OCI-LY7 (cell line): ENCODE data around the gene GGA3. TPM values are rescaled to one million over a fixed set of nuclear protein-coding genes. Genes with fewer than 3 reads are reported as not detected.

Experiments used
- BruUV-seq: library from RNA; stranded (reverse); fragments of 400-500 nt; replicated peaks from 2 replicates; lab custom pipeline; 2021; lab: Mats Ljungman, UMichigan
- CTCF ChIA-PET: fragments of 300-600 bp; sonication (Branson Sonifier 250); formaldehyde crosslinking; loops from one replicate; lab custom pipeline; 2022; ENCODE audit warnings: antibody characterized with exemption; ENCODE audit not compliant: unreplicated experiment; lab: Charles Lee
- POLR2A ChIA-PET: fragments of 300-600 bp; sonication (Branson Sonifier 250); formaldehyde crosslinking; loops from one replicate; lab custom pipeline; 2022; ENCODE audit warnings: antibody characterized with exemption; lab: Charles Lee
- DNase-seq: peaks from one replicate; pipeline ENCODE4 v3.0.0-alpha.2; 2015; ENCODE audit warnings: low spot score
- H2AFZ ChIP-seq: fragments of 200-600 bp; sonication (generic), shearing (Covaris generic); 2 replicates; pipeline ENCODE4 v1.6.1; 2014; ENCODE audit warnings: mild to moderate bottlenecking, antibody characterized with exemption, low read length, moderate library complexity
- H3K27ac ChIP-seq: fragments of 200-600 bp; sonication (generic); 2 replicates; pipeline ENCODE4 v1.5.1; 2014; ENCODE audit warnings: mixed run types, low read depth, mild to moderate bottlenecking, moderate library complexity, low read length, inconsistent platforms; ENCODE audit not compliant: poor library complexity, severe bottlenecking
- H3K36me3 ChIP-seq: fragments of 200-600 bp; sonication (generic); 2 replicates; pipeline ENCODE4 v1.6.1; 2014; ENCODE audit warnings: mild to moderate bottlenecking, antibody characterized with exemption, low read length, moderate library complexity, mixed read lengths; ENCODE audit not compliant: insufficient read depth
- H3K4me1 ChIP-seq: fragments of 200-600 bp; sonication (generic); 2 replicates; pipeline ENCODE4 v1.5.1; 2014; ENCODE audit warnings: mild to moderate bottlenecking, low read length; ENCODE audit not compliant: insufficient read depth, poor library complexity, severe bottlenecking
- H3K4me2 ChIP-seq: fragments of 200-600 bp; sonication (generic); 2 replicates; pipeline ENCODE4 v1.6.1; 2014; ENCODE audit warnings: mild to moderate bottlenecking, low read length
- H3K4me3 ChIP-seq: fragments of 200-600 bp; sonication (generic); 2 replicates; pipeline ENCODE4 v1.5.1; 2014; ENCODE audit warnings: mild to moderate bottlenecking, low read depth, low read length; ENCODE audit not compliant: poor library complexity, severe bottlenecking
- H3K79me2 ChIP-seq: fragments of 200-600 bp; sonication (generic); 2 replicates; pipeline ENCODE4 v1.6.1; 2016; ENCODE audit warnings: low read depth, mild to moderate bottlenecking, low read length, moderate library complexity, mixed read lengths; ENCODE audit not compliant: insufficient read depth
- H3K9me2 ChIP-seq: fragments of 200-600 bp; sonication (generic); 2 replicates; pipeline ENCODE4 v1.6.1; 2016; ENCODE audit warnings: mild to moderate bottlenecking, low read length, mixed read lengths; ENCODE audit not compliant: insufficient read depth
- H3K9me3 ChIP-seq: fragments of 200-600 bp; sonication (generic); 2 replicates; pipeline ENCODE4 v1.6.1; 2014; ENCODE audit warnings: mild to moderate bottlenecking, mixed run types, low read length, mixed read lengths
- H4K20me1 ChIP-seq: fragments of 200-600 bp; sonication (generic); 2 replicates; pipeline ENCODE4 v1.6.1; 2014; ENCODE audit warnings: mild to moderate bottlenecking, antibody characterized with exemption, low read length, moderate library complexity, mixed read lengths; ENCODE audit not compliant: insufficient read depth
- EZH2phosphoT487 ChIP-seq: fragments of 200-600 bp; sonication (generic); IDR thresholded peaks from 2 replicates; pipeline ENCODE4 v1.6.1; 2018; ENCODE audit warnings: low read depth, borderline replicate concordance, mild to moderate bottlenecking, mixed run types, antibody characterized with exemption, low read length, moderate library complexity, mixed read lengths
- intact Hi-C: fragments of 100-400 bp; cut with micrococcal nuclease; formaldehyde crosslinking; loops from one replicate; pipeline ENCODE4 v1.10.0; 2022; ENCODE audit not compliant: unreplicated experiment
- total RNA-seq, 2 experiments: library from RNA; depleted of rRNA in 1 of 2; stranded (reverse); fragments of >200 nt in 1 of 2; shearing (Covaris generic) in 1 of 2; gene quantifications; 2 replicates each; pipeline ENCODE4 v1.2.3, GENCODE V29; 2014 to 2022
- TF ChIP-seq, protein P1 (sequence below): fragments of 200-600 bp; sonication (generic); conservative IDR thresholded peaks from 2 replicates; pipeline ENCODE4 v1.5.1; 2014; ENCODE audit warnings: mild to moderate bottlenecking, antibody characterized with exemption, low read length, moderate library complexity, mixed read lengths

Gene GGA3
- total RNA-seq, 2 experiments from 2014 or later: 77.6 to 106 TPM

DNA sequence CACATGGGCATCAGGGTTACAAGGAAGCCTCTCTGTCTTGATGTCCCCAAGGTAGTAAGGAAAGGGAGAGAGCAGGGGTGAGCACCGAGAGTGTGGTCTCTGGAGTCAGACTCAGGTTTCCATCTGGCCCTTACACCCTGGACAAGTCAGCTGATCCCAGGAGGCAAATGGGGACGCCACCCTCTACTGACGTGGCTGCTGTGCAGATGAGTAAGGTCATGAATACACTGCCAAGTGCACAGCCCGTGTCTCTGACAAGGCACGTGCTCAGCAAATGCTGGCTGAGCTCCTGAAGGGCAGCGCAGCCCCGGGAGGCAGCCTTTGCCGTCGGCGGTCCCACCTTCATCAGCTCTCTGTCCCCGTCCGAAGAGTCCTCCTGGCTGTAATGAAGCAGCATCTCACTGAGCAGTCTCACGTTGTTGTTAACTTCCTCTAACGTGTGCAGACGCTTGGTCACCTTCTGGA is 19.4 kb downstream of the GGA3 start:
- no peak for DNase-seq
- Histone ChIP-seq H3K9me2 (no peaks in the 10 kb centered on the region), H3K4me3 (no peak overlapping the region), H3K9me3 (no peaks in the 10 kb centered on the region), H3K4me2 (no peak overlapping the region), H3K27ac (peak overlapping the region; percentile 75), H4K20me1 (no peaks in the 10 kb centered on the region), H3K79me2 (peaks cover 4% of the 10 kb centered on the region; the same call in 1 of the 2 replicates), H3K36me3 (peaks cover 95% of the 10 kb centered on the region), H2AFZ (no peak overlapping the region), H3K4me1 (peaks cover 57% of the 10 kb centered on the region)
- ChIA-PET CTCF (interaction anchor here (0.6 to 0.9 kb wide), 2 partner anchors 19 to 185 kb away, joined by 3 to 4 read pairs; no protein-coding TSS in a partner anchor), POLR2A (interaction anchor here (1.6 to 1.7 kb wide), 2 partner anchors 18 to 20 kb away, joined by 5 to 9 read pairs; partner anchors contain the start of genes GGA3 and MRPS7)
- no peak for TF ChIP-seq EZH2phosphoT487
- TF ChIP-seq, protein P1, sequence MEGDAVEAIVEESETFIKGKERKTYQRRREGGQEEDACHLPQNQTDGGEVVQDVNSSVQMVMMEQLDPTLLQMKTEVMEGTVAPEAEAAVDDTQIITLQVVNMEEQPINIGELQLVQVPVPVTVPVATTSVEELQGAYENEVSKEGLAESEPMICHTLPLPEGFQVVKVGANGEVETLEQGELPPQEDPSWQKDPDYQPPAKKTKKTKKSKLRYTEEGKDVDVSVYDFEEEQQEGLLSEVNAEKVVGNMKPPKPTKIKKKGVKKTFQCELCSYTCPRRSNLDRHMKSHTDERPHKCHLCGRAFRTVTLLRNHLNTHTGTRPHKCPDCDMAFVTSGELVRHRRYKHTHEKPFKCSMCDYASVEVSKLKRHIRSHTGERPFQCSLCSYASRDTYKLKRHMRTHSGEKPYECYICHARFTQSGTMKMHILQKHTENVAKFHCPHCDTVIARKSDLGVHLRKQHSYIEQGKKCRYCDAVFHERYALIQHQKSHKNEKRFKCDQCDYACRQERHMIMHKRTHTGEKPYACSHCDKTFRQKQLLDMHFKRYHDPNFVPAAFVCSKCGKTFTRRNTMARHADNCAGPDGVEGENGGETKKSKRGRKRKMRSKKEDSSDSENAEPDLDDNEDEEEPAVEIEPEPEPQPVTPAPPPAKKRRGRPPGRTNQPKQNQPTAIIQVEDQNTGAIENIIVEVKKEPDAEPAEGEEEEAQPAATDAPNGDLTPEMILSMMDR: no peak
- intact Hi-C loops: loop anchor here (5.0 kb wide), 1 partner anchor 35 kb away; the partner anchor contains the start of gene NUP85
- no TSS peak for BruUV-seq

DNA sequence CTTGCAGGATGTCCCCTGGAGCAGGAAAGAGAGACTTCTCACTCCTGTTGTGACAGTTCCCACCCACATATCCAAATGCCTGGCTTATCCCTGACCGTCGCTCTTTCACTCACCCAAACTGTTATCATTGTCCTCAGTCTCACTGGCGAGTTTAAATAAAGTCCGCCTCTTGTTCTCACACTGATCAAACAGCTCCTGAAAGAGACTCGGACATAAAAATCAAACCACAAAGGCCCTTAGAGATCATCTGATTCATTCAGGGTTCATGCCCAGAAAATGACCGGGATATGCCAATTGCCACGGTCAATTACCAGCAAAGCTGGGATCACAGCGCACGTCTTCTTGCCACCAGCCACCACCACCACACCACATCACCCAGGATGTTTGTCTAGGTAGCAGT is 19.9 kb downstream of the GGA3 start:
- no TSS peak for BruUV-seq
- peaks cover 55% of the 10 kb centered on the region for H3K4me1 ChIP-seq
- DNase-seq: no peak
- H3K36me3 ChIP-seq: peaks cover 96% of the 10 kb centered on the region
- H3K27ac ChIP-seq: peak overlapping the region; percentile 75
- no peak for TF ChIP-seq EZH2phosphoT487
- TF ChIP-seq, protein P1: no peak
- intact Hi-C loops: loop anchor here (5.0 kb wide), 1 partner anchor 34 kb away; the partner anchor contains the start of gene NUP85
- CTCF ChIA-PET: no interaction called here
- H3K9me3 ChIP-seq: no peaks in the 10 kb centered on the region
- no peak overlapping the region for H3K4me3 ChIP-seq
- no peaks in the 10 kb centered on the region for H3K9me2 ChIP-seq
- H3K4me2 ChIP-seq: no peak overlapping the region
- H2AFZ ChIP-seq: no peak overlapping the region
- H4K20me1 ChIP-seq: no peaks in the 10 kb centered on the region
- POLR2A ChIA-PET: interaction anchor here (1.6 to 1.7 kb wide), 2 partner anchors 19 to 20 kb away, joined by 5 to 9 read pairs; partner anchors contain the start of genes GGA3 and MRPS7
- H3K79me2 ChIP-seq: no peaks in the 10 kb centered on the region

DNA sequence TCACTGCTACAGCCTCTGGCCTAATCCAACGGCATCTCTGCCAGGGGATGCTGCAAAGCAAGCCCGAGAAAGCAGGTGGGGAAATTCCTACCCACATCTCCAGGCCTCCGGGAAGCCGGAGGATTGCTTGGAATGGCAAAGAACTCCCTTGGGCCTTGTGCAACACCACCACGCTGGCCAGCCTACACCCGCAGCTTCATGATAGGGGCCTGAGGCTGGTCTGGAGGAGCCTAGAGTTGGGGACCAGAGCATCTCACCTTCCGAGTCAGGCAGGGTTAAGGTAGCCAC is 20.3 kb downstream of the GGA3 start:
- ChIA-PET POLR2A (no interaction called here), CTCF (interaction anchor here (1.0 kb wide), 2 partner anchors 34 to 48 kb away, joined by 3 to 4 read pairs; partner anchors contain the start of gene SLC25A19)
- TSS peak; percentile 12 for BruUV-seq
- Histone ChIP-seq H3K4me3 (no peak overlapping the region), H3K36me3 (peaks cover 96% of the 10 kb centered on the region), H4K20me1 (no peaks in the 10 kb centered on the region), H3K27ac (no peak overlapping the region), H3K4me1 (peaks cover 51% of the 10 kb centered on the region), H2AFZ (no peak overlapping the region), H3K9me3 (no peaks in the 10 kb centered on the region), H3K9me2 (no peaks in the 10 kb centered on the region), H3K79me2 (no peaks in the 10 kb centered on the region), H3K4me2 (no peak overlapping the region)
- TF ChIP-seq, protein P1: no peak
- no peak for TF ChIP-seq EZH2phosphoT487
- intact Hi-C loops: loop anchor here (5.0 kb wide), 1 partner anchor 34 kb away; the partner anchor contains the start of gene NUP85
- no peak for DNase-seq
